IMR-90 (cell line): ENCODE results near the gene FLYWCH1. TPM values are rescaled to one million over a fixed set of nuclear protein-coding genes. Genes with fewer than 3 reads are reported as not detected.
A peak's percentile ranks its signal among the peaks of the same experiment; 100 is the strongest.

Experiments used
- ATAC-seq: fragments of 200-7000 bp; cut with Tn5 transposase; 2 replicates; pipeline ENCODE4 v1.9.1; 2020; ENCODE audit warnings: low read depth, mild to moderate bottlenecking, moderate library complexity
- BruUV-seq: library from RNA; stranded (reverse); fragments of 400-500 nt; replicated peaks from 2 replicates; lab custom pipeline; 2021; lab: Mats Ljungman, UMichigan
- CTCF ChIA-PET: fragments of 300-600 bp; formaldehyde crosslinking; extraction: SDS; loops from one replicate; lab custom pipeline; 2021; ENCODE audit warnings: antibody characterized with exemption; lab: Yijun Ruan, JAX
- POLR2A ChIA-PET: fragments of 300-600 bp; sonication (Branson Sonifier 250); formaldehyde crosslinking; loops from one replicate; lab custom pipeline; 2022; ENCODE audit warnings: antibody characterized with exemption; ENCODE audit not compliant: unreplicated experiment; lab: Charles Lee
- DNase-seq: peaks from one replicate; pipeline ENCODE4 v3.0.0; 2013
- H2AFZ ChIP-seq: replicated peaks from 2 replicates; pipeline ENCODE3; 2013; ENCODE audit warnings: low read length, mild to moderate bottlenecking; ENCODE audit not compliant: poor library complexity
- H2AK5ac ChIP-seq: 2 replicates; pipeline ENCODE4 v1.6.1; 2013; ENCODE audit warnings: low read depth, low read length, inconsistent platforms
- H2AK9ac ChIP-seq: replicated peaks from 2 replicates; pipeline ENCODE3; 2013; ENCODE audit warnings: mild to moderate bottlenecking, low read depth, low read length, moderate library complexity; ENCODE audit not compliant: poor library complexity
- H2BK120ac ChIP-seq: 2 replicates; pipeline ENCODE4 v1.6.1; 2013; ENCODE audit warnings: low read depth, low read length, inconsistent platforms
- H2BK15ac ChIP-seq: 3 replicates; pipeline ENCODE4 v1.6.1; 2013; ENCODE audit warnings: low read depth, low read length, inconsistent platforms
- H2BK20ac ChIP-seq: 2 replicates; pipeline ENCODE4 v1.6.1; 2013; ENCODE audit warnings: low read depth, mild to moderate bottlenecking, inconsistent platforms, low read length, moderate library complexity
- H2BK5ac ChIP-seq: 2 replicates; pipeline ENCODE4 v1.6.1; 2013; ENCODE audit warnings: mild to moderate bottlenecking, low read depth, low read length, inconsistent platforms; ENCODE audit not compliant: poor library complexity, severe bottlenecking
- H3K14ac ChIP-seq: replicated peaks from 2 replicates; pipeline ENCODE4 v1.6.1; 2013; ENCODE audit warnings: low read depth, low read length, inconsistent platforms
- H3K18ac ChIP-seq: 2 replicates; pipeline ENCODE4 v1.6.1; 2013; ENCODE audit warnings: low read depth, low read length, control low read depth
- H3K23ac ChIP-seq: 2 replicates; pipeline ENCODE4 v1.6.1; 2013; ENCODE audit warnings: low read depth, low read length, inconsistent platforms
- H3K27ac ChIP-seq: 2 replicates; pipeline ENCODE4 v1.5.1; 2013; ENCODE audit warnings: mild to moderate bottlenecking, control low read depth, low read length; ENCODE audit not compliant: insufficient read depth
- H3K27me3 ChIP-seq: 2 replicates; pipeline ENCODE4 v1.6.1; 2013; ENCODE audit warnings: low read length; ENCODE audit not compliant: control insufficient read depth, insufficient read depth
- H3K36me3 ChIP-seq: 2 replicates; pipeline ENCODE4 v1.6.1; 2013; ENCODE audit warnings: low read length, mixed read lengths; ENCODE audit not compliant: control insufficient read depth, insufficient read depth
- H3K4ac ChIP-seq: 2 replicates; pipeline ENCODE4 v1.6.1; 2013; ENCODE audit warnings: low read depth, low read length, inconsistent platforms
- H3K4me1 ChIP-seq: 2 replicates; pipeline ENCODE4 v1.6.1; 2013; ENCODE audit warnings: low read length, mixed read lengths; ENCODE audit not compliant: control insufficient read depth, insufficient read depth
- H3K4me2 ChIP-seq: 2 replicates; pipeline ENCODE4 v1.6.1; 2013; ENCODE audit warnings: low read depth, mild to moderate bottlenecking, control low read depth, low read length, moderate library complexity
- H3K4me3 ChIP-seq: 2 replicates; pipeline ENCODE4 v1.5.1; 2013; ENCODE audit warnings: low read depth, mild to moderate bottlenecking, control low read depth, low read length, moderate library complexity; ENCODE audit not compliant: insufficient read depth
- H3K56ac ChIP-seq: 2 replicates; pipeline ENCODE4 v1.6.1; 2013; ENCODE audit warnings: low read length, inconsistent platforms; ENCODE audit not compliant: insufficient read depth; ENCODE audit errors: extremely low read depth
- H3K79me1 ChIP-seq, 2 experiments: 2 replicates each; pipeline ENCODE4 v1.6.1; 2013; ENCODE audit warnings: low read length in 2 of 2, inconsistent platforms in 1 of 2, low read depth in 1 of 2
- H3K9ac ChIP-seq: 2 replicates; pipeline ENCODE4 v1.6.1; 2013; ENCODE audit warnings: low read depth, low read length, control low read depth
- H3K9me1 ChIP-seq: 2 replicates; pipeline ENCODE4 v1.6.1; 2013; ENCODE audit warnings: low read length, inconsistent platforms; ENCODE audit not compliant: insufficient read depth
- H3K9me3 ChIP-seq: 2 replicates; pipeline ENCODE4 v1.6.1; 2013; ENCODE audit warnings: low read length; ENCODE audit not compliant: control insufficient read depth, insufficient read depth
- H4K20me1 ChIP-seq: 2 replicates; pipeline ENCODE4 v1.6.1; 2013; ENCODE audit warnings: low read length, inconsistent platforms; ENCODE audit not compliant: insufficient read depth
- H4K5ac ChIP-seq: 2 replicates; pipeline ENCODE4 v1.6.1; 2013; ENCODE audit warnings: mild to moderate bottlenecking, low read depth, low read length, control low read depth
- H4K8ac ChIP-seq, 2 experiments: 2 replicates each; pipeline ENCODE4 v1.6.1; 2013; ENCODE audit warnings: low read depth in 2 of 2, low read length in 2 of 2, control low read depth in 1 of 2, inconsistent platforms in 1 of 2
- H4K91ac ChIP-seq: 2 replicates; pipeline ENCODE4 v1.6.1; 2013; ENCODE audit warnings: low read depth, low read length, inconsistent platforms; ENCODE audit not compliant: insufficient read depth
- BHLHE40 ChIP-seq: fragments of 150-350 bp; IDR thresholded peaks from 2 replicates; pipeline ENCODE4 v1.6.1; 2016; ENCODE audit warnings: mild to moderate bottlenecking, low read depth, low read length
- CEBPB ChIP-seq: IDR thresholded peaks from 2 replicates; pipeline ENCODE4 v1.6.1; 2012; ENCODE audit warnings: low read depth, low read length, improper control_type of control experiment
- CHD1 ChIP-seq: IDR thresholded peaks from 2 replicates; pipeline ENCODE4 v1.6.1; 2012; ENCODE audit warnings: low read depth, low read length, improper control_type of control experiment
- FOS ChIP-seq: fragments of 150-350 bp; IDR thresholded peaks from 2 replicates; pipeline ENCODE4 v1.6.1; 2016; ENCODE audit warnings: low read depth, low read length
- MAFK ChIP-seq: IDR thresholded peaks from 2 replicates; pipeline ENCODE4 v1.6.1; 2012; ENCODE audit warnings: low read depth, low read length, improper control_type of control experiment
- MAZ ChIP-seq: IDR thresholded peaks from 2 replicates; pipeline ENCODE4 v1.6.1; 2012; ENCODE audit warnings: low read depth, mild to moderate bottlenecking, low read length, improper control_type of control experiment, moderate library complexity, borderline replicate concordance
- MXI1 ChIP-seq: IDR thresholded peaks from 2 replicates; pipeline ENCODE4 v1.6.1; 2012; ENCODE audit warnings: low read depth, mild to moderate bottlenecking, low read length, moderate library complexity, borderline replicate concordance
- NFE2L2 ChIP-seq: fragments of 150-350 bp; IDR thresholded peaks from 2 replicates; pipeline ENCODE4 v1.6.1; 2016; ENCODE audit warnings: low read depth, mild to moderate bottlenecking, low read length
- RAD21 ChIP-seq: IDR thresholded peaks from 2 replicates; pipeline ENCODE4 v1.6.1; 2012; ENCODE audit warnings: low read length, improper control_type of control experiment
- RFX5 ChIP-seq: IDR thresholded peaks from 2 replicates; pipeline ENCODE4 v1.8.0; 2012; ENCODE audit warnings: low read depth, mild to moderate bottlenecking, low read length, moderate library complexity
- WGBS, 2 experiments: methylation state at CpG; one replicate each; pipeline versions ENCODE4 v1.1.5 to v1.1.7; 2013; ENCODE audit warnings: missing lambda C conversion rate in 2 of 2; ENCODE audit not compliant: insufficient read length in 1 of 2; ENCODE audit errors: extremely low coverage in 2 of 2; 5-methylcytosine and 5-hydroxymethylcytosine counted together
- dilution Hi-C: fragments of 300-500 bp; cut with HindIII; formaldehyde crosslinking; loops from one replicate; pipeline ENCODE4 v1.14.3; 2018; ENCODE audit warnings: low sequenced_read_pairs; ENCODE audit not compliant: unreplicated experiment
- in situ Hi-C: fragments of 300-500 bp; cut with MboI; formaldehyde crosslinking; loops from 3 replicates; pipeline ENCODE4 v1.14.3; 2019; ENCODE audit warnings: low sequenced_read_pairs, inconsistent platforms, mixed read lengths
- intact Hi-C: fragments of 100-400 bp; cut with micrococcal nuclease; formaldehyde crosslinking; loops from 2 replicates; pipeline ENCODE4 v1.10.0; 2022
- polyA plus RNA-seq, 3 experiments: library from polyadenylated mRNA; depleted of rRNA; stranded (reverse); fragments of >200 nt; gene quantifications; 2 replicates each; pipeline ENCODE4 v1.2.3, GENCODE V29; 2012; ENCODE audit warnings: low replicate concordance in 1 of 3
- total RNA-seq: library from RNA; depleted of rRNA; stranded (reverse); fragments of >200 nt; gene quantifications from 2 replicates; pipeline ENCODE4 v1.2.3, GENCODE V29; 2012

The FLYWCH1 gene
- total and polyA plus RNA-seq, 2 of the 4 experiments (the other 2 are of a cell fraction) = 14.3 to 25.2 TPM

GRCh38 chr16:2937170-2937569, 25.4 kb downstream of the FLYWCH1 start:
- ChIA-PET POLR2A (no interaction called here), CTCF (no interaction called here)
- H4K8ac ChIP-seq = no peak overlapping the region
- no peak overlapping the region for H3K23ac ChIP-seq
- H2BK120ac ChIP-seq = no peak overlapping the region
- TF ChIP-seq MAZ = no peak
- TF ChIP-seq MAFK = no peak
- TF ChIP-seq RAD21 = no peak
- no peak for TF ChIP-seq CEBPB
- TF ChIP-seq NFE2L2 = no peak
- no peak for TF ChIP-seq RFX5
- no peak for TF ChIP-seq CHD1
- no peak for TF ChIP-seq MXI1
- TF ChIP-seq BHLHE40 = no peak
- TF ChIP-seq FOS = no peak
- no peaks in the 10 kb centered on the region for H3K9me3 ChIP-seq
- WGBS, 2 experiments = 100% methylated on average over 8 of the region's 24 CpGs; no CpG with 5 or more reads in 1 of the 2 experiments
- no peak overlapping the region for H2BK15ac ChIP-seq
- H3K18ac ChIP-seq = no peak overlapping the region
- no peaks in the 10 kb centered on the region for H3K4me1 ChIP-seq
- no peak overlapping the region for H2BK5ac ChIP-seq
- peaks cover 70% of the 10 kb centered on the region for H3K36me3 ChIP-seq
- no peak overlapping the region for H4K91ac ChIP-seq
- intact Hi-C loops = no loop called here
- H3K27me3 ChIP-seq = no peaks in the 10 kb centered on the region
- H4K20me1 ChIP-seq = no peaks in the 10 kb centered on the region
- no peak overlapping the region for H2BK20ac ChIP-seq
- no peak overlapping the region for H3K56ac ChIP-seq
- H2AK5ac ChIP-seq = no peak overlapping the region
- DNase-seq = no peak
- no peak overlapping the region for H3K27ac ChIP-seq
- no peaks in the 10 kb centered on the region for H3K9me1 ChIP-seq
- H3K4me3 ChIP-seq = no peak overlapping the region
- no peak overlapping the region for H3K9ac ChIP-seq
- no peak overlapping the region for H3K4me2 ChIP-seq
- in situ Hi-C loops = no loop called here
- dilution Hi-C loops = no loop called here
- H2AFZ ChIP-seq = peak overlapping the region; percentile 32
- no TSS peak for BruUV-seq
- no peak for ATAC-seq
- no peak overlapping the region for H3K4ac ChIP-seq
- H3K14ac ChIP-seq = no peak overlapping the region
- no peak overlapping the region for H2AK9ac ChIP-seq
- peaks cover 0 to 3% of the 10 kb centered on the region in 2 experiments; a peak in 1 of 4 replicates for H3K79me1 ChIP-seq
- H4K5ac ChIP-seq = no peak overlapping the region
